Cardiac septum (tissue), 1 donor: ENCODE measurements around the gene HOXC12. TPM values are rescaled to one million over a fixed set of nuclear protein-coding genes. Genes with fewer than 3 reads are reported as not detected.

Experiments used
- DNase-seq: peaks from one replicate; pipeline ENCODE4 v3.0.0-alpha.2; 2020; ENCODE audit warnings: low spot score
- intact Hi-C: fragments of 100-400 bp; cut with DNase I; formaldehyde crosslinking; loops from one replicate; pipeline ENCODE4 v1.14.0; 2022
- total RNA-seq: library from RNA; stranded (reverse); fragmentation: NEBNext Ultra II Directional; extraction: Animal tissue kit (Norgen Biotek cat#: 25700); gene quantifications from one replicate; pipeline ENCODE4 v1.2.1, GENCODE V29; 2021
- donor health status: DM: no; HTN: no; CAD: no.

Gene HOXC12
- total RNA-seq, 1 donor from 2014 or later, result not detected

DNA sequence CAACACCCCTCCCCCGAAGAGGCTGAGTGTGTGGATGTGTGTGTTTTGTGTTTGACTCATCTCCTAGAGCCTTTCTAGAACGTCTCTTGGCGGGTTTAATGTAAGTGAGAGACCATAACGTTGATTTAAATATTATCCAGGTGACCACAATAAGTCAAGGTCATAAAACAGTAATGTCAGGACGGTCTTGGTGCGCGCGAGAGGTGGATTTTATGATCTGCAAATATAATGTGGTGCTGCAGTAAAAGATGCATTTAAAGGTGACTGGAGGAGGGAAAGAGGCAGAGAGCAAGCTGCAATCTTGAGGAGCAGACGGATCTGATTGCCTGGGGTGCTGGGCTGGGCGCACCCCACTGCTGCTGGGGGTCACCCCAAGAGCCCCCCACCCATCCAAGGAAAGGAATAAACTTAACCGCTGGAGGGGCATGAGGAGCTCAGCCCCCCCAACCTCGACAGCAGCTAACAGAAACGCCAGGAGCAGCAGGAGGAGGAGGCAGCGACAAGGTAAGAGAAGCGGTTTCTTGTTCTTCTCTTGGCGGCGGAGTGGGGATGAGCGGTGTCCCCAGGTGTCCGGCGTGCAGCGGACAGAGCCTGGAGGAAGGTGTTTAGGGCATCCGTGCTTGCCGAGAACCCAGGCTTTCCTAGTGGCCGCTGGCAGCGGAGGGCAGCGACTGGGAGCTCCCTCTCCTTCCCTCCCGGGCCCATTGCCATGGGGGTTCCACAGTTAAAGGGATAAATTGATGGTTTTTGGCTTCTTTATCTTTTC is 35.8 kb downstream of the HOXC12 start:
- intact Hi-C loops, result no loop called here
- DNase-seq, result no peak

DNA sequence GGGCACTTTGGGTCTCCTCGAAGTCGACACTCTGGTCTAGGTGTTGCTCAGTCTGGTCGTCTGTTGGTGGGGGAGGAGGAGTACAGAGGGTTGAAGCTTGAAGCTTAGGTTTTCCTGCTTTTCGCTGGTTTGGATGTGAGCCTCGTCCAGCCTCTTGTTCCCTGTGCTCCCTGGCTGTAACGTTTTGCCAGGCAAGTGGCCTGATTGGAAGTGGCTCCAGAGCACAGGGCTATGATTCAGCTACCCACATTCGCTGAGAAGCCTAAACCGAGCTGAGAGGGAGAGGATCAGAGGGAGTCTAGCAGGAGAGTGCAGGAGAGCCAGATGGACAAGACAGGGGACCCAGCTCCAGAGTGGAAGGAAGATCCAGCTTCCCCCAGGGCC is 36.4 kb downstream of the HOXC12 start:
- DNase-seq, result no peak
- intact Hi-C loops, result no loop called here

DNA sequence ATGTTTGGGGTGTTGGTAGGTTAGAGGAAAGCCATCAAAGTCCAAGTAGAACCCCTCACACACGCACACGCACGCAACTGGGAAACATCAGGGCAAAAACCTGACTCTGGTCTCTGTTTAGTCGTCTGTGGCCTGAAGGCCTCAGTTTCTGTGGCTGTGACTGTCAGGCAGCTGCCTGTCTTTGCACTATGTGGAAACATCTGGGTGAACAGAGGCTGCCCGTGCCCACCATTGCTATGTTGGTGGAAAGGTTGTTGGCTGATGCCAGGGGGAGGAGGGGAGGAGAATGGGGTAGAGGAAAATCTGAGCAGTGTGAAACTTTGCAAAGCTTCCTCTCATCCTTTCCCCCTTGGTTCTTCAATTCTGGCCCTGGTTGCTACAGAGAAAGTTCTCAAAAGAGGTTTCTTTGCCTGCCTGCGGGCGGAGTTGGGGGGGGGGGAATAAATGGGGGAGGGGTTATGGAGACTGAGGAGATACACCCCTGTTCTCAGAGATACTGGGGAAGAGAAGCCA is 37.7 kb downstream of the HOXC12 start:
- intact Hi-C loops, result no loop called here
- no peak for DNase-seq

DNA sequence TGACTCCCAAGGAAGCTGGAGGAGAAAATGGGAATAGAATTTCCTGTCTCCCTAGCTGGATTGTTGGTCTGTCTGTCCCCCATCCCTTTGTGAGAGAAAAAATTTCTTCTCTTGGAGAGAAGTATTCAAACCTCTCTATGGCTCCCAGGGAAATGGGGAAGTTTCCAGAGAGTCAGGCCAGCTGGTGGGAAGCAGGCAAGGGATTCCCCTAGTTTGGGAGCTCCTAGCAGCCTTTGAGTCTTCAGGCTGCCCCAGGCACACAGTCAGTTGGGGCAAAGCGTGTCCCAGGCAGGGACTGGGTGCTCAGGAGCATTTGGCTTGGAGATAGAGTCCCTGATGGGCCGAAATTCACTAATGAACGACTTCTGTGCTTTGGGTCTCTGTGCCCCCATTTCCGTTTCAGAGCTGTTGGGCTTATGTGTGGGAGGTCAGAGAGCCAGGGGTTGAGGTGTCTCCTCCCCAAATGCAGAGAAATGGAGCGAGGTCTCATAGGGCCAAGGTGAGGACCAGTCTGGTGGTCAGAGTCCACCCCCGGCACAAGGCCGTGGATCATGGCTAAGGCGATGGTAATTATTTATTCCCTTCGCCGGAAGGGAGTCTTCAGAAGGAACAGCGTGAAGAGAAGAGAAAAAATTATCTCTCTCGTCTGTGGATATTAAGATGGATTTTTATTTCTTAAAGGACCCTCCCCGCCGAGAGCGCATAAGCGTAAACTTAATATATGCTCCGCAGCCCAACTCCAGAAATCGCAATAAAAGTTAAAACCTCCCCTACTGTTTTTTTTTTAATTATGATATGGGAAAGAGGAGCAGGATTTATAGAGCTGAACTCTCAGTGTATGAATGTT is 38.7 kb downstream of the HOXC12 start:
- no peak for DNase-seq
- intact Hi-C loops, result no loop called here

DNA sequence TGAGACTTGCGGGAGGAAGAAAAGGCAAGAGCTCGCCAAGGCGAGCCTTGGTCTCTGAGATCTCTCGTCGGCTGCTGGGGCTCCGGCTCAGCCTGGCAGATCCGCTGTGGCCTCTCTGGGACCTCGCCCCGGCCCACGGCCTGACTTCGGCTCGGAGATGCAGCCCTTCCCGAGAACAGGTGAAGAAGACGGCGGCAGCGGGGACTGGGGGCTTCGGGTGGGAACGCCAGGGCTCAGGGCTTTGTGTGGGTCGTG is 39.2 kb downstream of the HOXC12 start:
- no peak for DNase-seq
- intact Hi-C loops, result no loop called here

DNA sequence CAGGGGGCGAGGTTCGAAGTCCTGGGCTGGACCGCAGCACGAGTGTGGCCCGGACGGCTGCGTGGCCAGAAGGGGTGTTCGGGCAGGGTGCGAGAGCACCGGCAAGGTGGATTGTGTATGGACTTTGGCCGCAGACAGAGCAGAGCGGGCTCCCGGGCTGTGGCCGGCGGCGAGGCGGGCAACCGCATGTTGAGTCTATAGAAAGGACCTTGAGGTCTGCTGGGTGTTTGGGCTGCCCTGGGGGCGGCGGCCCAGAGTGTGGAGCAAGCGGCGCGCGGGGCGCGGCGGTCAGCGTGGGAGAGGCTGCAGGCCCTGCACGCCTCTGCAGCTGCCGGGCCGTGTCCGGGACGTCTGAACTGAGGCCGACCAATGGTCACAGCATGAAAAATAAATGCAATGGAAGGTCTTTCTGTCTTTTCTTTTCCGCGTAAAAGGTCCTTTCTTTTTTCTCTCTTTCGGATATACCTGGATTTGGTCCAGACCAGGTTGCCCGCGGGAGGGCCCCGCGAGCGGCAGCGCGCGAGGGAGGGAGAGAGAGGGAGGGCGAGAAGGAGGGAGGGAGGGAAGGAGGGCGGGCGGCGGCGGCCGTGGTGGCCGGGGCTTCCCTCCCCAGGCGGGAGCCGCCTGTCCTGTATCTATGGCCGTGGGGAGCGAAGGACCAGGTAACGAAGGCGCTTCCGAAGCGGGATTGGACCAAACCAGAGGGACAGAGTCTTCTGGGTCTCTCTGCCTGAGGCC is 39.7 kb downstream of the HOXC12 start:
- DNase-seq, result no peak
- intact Hi-C loops, result no loop called here

DNA sequence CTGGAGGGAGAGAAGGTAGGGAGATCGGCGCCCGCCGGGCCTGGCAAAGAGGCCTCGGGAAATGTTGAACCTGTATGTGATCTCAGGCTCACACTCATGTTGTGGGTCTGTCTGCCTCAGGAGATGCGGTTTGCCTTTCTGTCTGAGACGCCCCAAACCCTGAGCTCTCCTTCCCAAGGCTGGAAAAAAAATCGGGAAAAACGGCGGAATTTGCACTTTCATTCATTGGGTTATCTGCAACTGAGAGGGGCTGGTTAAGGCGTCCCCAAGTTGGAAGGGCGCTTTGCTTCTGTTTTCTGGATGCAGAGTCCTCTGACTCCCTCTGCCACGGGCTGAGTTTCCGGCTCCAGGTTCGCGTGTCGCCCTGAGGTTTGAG is 40.3 kb downstream of the HOXC12 start:
- intact Hi-C loops, result no loop called here
- no peak for DNase-seq

DNA sequence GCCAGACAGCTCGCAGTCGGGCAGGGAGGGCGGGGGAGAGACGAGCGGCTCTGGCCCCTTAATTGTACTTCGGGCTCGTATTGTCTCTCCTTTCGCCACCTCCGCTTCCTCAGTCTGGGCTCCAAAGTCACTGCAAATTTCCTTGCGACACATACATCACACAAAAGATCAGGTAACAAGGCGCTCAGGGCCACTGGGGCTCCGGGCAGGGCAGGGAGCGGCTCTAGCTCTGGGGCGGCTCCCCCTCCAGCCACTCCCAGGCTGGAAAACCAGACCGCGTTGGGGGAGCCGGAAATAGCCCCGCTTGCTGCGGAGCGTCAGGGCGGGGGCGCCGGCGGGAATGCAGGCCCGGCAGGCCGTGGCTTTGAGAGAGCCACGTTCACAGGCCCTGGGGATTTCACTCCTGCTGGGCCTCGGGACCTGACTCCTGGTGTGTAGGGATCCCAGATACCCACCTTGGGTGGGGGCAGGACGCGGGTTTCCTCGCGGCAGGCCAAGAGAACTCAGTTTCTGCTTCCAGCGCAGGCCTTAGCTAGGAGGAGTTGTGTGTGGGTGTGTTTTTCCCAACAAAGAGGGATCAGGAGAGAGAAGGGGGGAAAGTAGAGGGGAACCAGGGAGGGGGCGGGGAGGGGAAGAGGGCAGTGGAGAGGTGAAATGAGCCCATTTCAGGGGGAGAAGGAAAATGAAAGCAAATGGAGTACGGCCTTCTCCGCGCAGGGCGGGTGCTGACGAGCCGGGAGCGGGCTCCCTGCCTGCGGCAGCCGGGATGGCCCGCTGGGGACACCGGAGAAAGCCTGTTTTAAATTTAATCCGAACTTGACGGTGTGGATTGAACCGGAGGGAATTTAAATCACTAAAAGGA is 40.9 kb downstream of the HOXC12 start:
- DNase-seq, result no peak
- intact Hi-C loops, result no loop called here

DNA sequence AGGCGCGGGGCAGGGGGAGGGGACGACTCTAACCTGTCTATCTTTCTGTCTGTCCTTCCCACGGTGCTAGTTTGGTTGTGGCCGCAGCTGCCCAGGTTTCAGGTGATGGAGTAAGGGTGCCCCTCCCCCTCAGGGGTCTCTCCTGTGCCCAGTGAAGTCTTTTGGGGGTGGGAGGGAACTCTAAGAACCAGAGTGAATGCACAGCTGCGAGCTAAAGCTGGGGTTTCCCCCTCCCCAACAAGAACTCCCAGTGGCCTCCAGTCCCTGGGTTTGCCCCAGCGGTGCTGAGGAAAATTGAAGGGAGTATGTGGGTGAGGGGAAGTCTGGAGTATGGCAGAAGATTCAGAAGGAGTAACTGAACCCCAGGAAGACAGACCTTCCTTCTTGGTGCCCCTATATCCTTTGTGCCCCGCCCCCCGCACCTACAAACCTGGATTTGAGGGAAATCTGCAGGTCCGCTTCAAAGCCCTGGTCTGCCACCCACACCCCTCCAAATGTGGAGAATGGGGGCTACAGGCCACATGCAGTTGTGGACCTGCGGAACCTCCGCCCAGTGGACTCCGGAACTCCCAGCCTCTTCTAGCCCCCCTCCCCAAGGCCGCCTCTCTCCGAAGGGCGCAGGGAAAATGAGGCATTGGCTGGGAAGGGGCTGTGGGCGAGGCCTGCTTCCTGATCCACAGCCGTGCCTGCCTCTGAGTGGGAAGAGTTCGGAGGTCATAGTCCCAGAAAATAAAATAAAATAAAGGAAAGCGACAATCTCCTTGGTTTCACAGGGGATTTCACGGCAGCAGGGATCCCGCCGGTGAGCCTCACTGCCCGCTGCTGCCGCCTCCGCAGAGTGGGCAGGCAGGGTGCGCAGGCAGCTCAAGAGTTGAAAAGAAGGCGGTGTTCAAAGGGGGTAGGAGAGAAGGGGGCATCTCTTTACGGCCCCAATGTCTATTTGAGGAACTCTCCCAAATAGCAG is 41.8 kb downstream of the HOXC12 start:
- DNase-seq, result no peak

DNA sequence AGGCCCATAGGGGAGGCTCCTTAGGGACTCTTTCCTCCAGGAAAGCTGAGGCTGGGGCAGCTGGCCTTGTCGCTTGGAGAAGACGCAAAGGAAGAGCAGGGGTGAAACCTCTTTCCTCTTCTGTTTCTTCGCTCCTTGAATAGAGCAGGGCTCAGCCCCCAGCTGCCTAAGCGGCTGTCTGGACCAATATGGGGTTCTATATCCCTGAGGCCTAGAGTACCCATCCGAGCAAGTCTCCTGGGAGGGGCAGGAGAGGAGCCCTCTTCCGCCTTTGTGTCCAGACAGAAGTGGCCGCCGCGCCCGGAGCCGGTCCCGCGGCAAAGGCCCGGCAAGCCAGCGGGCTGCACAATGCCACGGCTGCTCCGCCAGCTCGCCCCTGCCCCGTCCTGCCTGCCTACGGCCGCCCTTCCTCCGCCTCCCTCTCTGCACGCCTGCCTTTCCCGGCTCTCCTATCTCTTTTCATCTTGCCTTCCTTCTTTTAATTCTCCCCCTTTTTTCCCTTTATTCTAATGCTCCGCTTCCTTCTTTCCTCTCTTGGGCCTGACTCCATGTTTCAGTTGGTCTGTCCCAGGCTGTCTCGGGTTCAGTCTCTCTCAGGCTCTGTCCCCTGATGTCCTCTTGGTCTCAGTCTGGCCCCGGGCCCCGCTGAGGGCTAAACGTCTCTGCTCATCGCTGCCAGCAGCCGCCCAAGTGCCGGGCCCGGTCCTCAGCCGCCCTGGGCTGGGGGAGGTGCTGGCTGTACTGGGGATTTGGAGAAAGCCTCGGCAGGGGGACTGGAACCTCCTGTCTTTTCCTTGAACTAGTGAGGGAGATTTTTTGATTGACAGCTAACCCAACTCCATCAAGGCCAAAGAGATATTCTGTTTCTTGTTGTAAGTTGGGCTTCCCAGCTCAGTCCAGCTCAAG is 42.8 kb downstream of the HOXC12 start:
- intact Hi-C loops, result no loop called here

More for the DNA sequence above, 41.8 kb downstream of the HOXC12 start:
- intact Hi-C loops, result no loop called here

DNA sequence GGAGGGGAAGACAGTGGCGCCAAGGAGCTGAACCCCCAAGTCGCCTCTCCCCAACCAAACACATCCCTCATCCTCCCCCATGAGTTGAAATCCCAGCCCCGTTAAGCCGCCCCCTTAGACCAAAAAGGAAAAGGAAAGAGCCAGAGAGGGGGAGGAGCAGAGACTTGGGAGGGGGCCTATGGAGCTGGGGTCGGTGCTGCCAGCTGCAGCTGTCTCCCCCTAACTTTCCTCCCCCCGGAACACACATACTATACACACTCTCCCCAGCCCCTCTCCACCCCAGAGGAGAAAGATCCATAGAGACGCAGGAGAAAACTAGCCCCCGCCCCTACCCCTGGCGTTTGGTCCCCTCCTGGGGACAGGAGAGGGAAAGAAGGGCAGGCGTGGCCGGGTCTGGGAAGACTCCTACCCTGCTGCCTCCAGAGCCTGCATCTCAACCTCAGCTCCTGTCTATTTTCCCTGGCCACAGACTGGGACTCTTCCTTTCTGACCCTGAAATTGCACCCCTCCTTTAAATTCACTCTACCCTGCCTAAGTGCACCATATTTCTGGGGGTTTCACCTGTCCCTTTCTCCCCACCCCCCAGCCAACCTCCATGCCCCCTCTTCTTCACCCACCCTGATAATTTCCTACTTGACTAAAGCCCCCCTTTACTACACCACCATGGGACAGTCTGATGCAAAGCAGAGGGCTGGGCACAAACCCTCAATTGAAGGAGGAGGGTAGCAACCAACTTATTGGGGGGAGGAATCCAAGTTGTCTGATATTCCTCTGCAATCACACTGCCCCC is 43.6 kb downstream of the HOXC12 start:
- no peak for DNase-seq
- intact Hi-C loops, result no loop called here

More for the DNA sequence above, 42.8 kb downstream of the HOXC12 start:
- DNase-seq, result no peak

DNA sequence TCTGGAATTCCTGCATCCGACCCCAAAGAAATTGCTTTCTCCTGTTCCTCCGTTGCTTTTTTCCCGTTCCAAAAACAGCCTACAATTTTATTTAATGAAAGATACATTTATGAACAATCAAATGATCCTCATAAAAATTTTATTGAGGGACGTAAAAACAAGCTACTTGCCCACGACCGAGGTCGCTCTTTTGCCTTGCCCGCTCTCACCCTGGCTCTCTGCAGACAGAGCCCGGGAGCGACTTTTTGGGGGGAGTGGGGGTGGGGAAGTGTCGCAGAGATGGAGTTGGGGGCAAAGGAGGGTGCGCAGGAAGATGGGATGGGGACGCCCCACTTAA is 44.2 kb downstream of the HOXC12 start:
- intact Hi-C loops, result no loop called here
- no peak for DNase-seq

DNA sequence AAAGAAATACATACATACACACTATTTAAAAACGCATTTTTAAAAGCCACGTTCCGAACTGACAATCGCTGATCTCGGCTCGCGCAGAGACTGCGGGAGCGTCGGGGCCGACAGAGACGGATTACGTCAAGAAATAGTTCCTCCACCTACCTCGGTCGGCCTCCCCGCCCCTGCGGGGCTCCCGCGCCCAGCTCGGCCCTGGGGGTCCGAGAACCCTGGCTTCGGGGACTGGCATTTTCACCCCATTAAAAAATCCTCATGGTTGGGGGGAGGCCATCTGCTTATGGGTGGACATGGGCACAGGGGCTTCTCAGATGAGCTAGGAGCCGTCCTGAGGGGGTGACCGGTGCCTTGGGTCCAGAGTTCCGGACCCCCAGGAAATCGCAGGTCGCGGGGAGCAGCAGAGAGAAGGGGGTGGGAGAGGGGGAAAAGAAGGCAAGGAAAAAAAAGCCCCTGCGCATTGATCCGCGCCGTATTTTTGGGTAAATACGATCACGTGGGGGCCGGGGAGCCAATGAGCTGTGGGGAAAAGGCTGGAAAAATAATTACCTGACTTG is 44.9 kb downstream of the HOXC12 start:
- intact Hi-C loops, result no loop called here
- no peak for DNase-seq

DNA sequence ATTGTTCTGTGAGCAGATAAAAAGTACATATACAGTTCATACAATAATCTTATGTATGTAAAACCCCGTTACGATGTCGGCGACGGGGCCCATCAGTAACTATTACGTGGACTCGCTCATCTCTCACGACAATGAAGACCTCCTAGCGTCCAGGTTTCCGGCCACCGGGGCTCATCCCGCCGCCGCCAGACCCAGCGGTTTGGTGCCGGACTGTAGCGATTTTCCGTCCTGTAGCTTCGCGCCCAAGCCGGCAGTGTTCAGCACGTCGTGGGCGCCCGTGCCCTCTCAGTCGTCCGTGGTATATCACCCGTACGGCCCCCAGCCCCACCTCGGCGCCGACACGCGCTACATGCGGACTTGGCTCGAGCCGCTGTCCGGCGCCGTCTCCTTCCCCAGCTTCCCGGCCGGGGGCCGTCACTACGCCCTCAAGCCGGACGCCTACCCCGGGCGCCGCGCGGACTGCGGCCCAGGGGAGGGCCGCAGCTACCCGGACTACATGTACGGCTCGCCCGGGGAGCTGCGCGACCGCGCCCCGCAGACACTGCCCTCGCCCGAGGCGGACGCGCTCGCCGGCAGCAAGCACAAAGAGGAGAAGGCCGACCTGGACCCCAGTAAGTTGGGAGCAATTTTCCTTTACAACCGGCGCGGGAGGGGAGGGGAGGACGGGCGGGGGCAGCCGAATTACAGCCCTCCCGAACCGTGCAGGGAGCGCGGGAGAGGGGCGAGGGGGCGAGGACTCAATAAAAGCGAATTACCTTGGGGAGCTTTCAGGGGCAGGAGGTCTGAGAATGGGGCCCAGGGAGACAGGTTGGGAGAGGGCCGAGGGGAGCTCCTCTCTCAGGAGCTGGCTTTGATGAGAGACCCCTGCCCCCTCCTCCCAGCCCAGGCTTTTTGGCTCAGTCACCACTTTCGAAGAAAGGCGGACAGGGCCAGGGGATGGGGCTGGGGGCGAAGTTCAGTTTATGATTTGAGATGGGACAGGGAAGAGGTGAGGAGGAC is 45.7 kb downstream of the HOXC12 start, which contains the start of gene HOXC9:
HOXC9 (plus strand) TSS at position 46 of the 999 bp plus-strand sequence; CDS start at position 74, 28 bp downstream.
- intact Hi-C loops, result no loop called here
- DNase-seq, result no peak
